SK-N-SH (cell line): ENCODE data around the gene TBP. TPM values are rescaled to one million over a fixed set of nuclear protein-coding genes. Genes with fewer than 3 reads are reported as not detected.

Experiments used
- CTCF ChIA-PET: fragments of 300-600, 350-600 bp; formaldehyde crosslinking; extraction: SDS; loops from one replicate; lab custom pipeline; 2021; lab: Yijun Ruan, JAX
- POLR2A ChIA-PET: fragments of 350-600 bp; sonication (Branson Sonifier 250); formaldehyde crosslinking; extraction: SDS; loops from one replicate; lab custom pipeline; 2020; ENCODE audit warnings: antibody characterized with exemption, inconsistent platforms; lab: Yijun Ruan, JAX
- DNase-seq: peaks from one replicate; pipeline ENCODE4 v3.0.0; 2012
- H2AFZ ChIP-seq: fragments of 200-600 bp; sonication (generic); 2 replicates; pipeline ENCODE4 v1.8.1; 2016; ENCODE audit warnings: antibody characterized with exemption, mild to moderate bottlenecking, low read depth
- H3F3A ChIP-seq: fragments of 200-600 bp; sonication (generic); replicated peaks from 2 replicates; pipeline ENCODE3; 2016; ENCODE audit warnings: antibody characterized with exemption, mild to moderate bottlenecking; ENCODE audit not compliant: insufficient read depth
- H3K27ac ChIP-seq, 2 experiments: fragments of 200-500 bp in 1 of 2; fragments of 200-600 bp in 1 of 2; sonication (Bioruptor generic) in 1 of 2; sonication (generic), shearing (Covaris generic) in 1 of 2; 2 replicates each; pipeline versions ENCODE4 v1.5.1 to v1.6.1; 2014 to 2016; ENCODE audit warnings: low read depth in 2 of 2, inconsistent platforms in 1 of 2, low read length in 1 of 2, mild to moderate bottlenecking in 1 of 2, mixed read lengths in 1 of 2
- H3K27me3 ChIP-seq: fragments of 200-600 bp; sonication (generic), shearing (Covaris generic); 2 replicates; pipeline ENCODE4 v1.6.1; 2016; ENCODE audit warnings: mixed run types; ENCODE audit not compliant: insufficient read depth
- H3K36me3 ChIP-seq, 2 experiments: fragments of 200-500 bp in 1 of 2; fragments of 200-600 bp in 1 of 2; sonication (Bioruptor generic) in 1 of 2; sonication (generic) in 1 of 2; replicated peaks in 1 of 2; 2 replicates each; pipeline versions ENCODE3 to v1.5.1; 2014 to 2016; ENCODE audit warnings: low read length in 1 of 2, mild to moderate bottlenecking in 1 of 2; ENCODE audit not compliant: insufficient read depth in 2 of 2, control insufficient read depth in 1 of 2
- H3K4me1 ChIP-seq, 2 experiments: fragments of 200-500 bp in 1 of 2; fragments of 200-600 bp in 1 of 2; sonication (Bioruptor generic) in 1 of 2; sonication (generic), shearing (Covaris generic) in 1 of 2; 2 replicates each; pipeline versions ENCODE4 v1.5.1 to v1.6.1; 2014 to 2016; ENCODE audit warnings: low read depth in 1 of 2, low read length in 1 of 2, mixed run types in 1 of 2; ENCODE audit not compliant: insufficient read depth in 2 of 2, control insufficient read depth in 1 of 2
- H3K4me2 ChIP-seq: fragments of 200-600 bp; sonication (generic), shearing (Covaris generic); 2 replicates; pipeline ENCODE4 v1.6.1; 2017; ENCODE audit warnings: mixed run types
- H3K4me3 ChIP-seq, 2 experiments: fragments of 200-500 bp in 1 of 2; fragments of 200-600 bp in 1 of 2; sonication (Bioruptor generic) in 1 of 2; sonication (generic), shearing (Covaris generic) in 1 of 2; 2 replicates each; pipeline versions ENCODE4 v1.5.1 to v1.8.1; 2014 to 2016; ENCODE audit warnings: low read depth in 2 of 2, inconsistent platforms in 1 of 2, low read length in 1 of 2, mild to moderate bottlenecking in 1 of 2, mixed read lengths in 1 of 2, moderate library complexity in 1 of 2
- H3K79me2 ChIP-seq: fragments of 200-600 bp; sonication (generic); 2 replicates; pipeline ENCODE4 v1.8.1; 2017; ENCODE audit warnings: mild to moderate bottlenecking; ENCODE audit not compliant: insufficient read depth
- H3K9ac ChIP-seq: fragments of 200-600 bp; sonication (generic); 2 replicates; pipeline ENCODE4 v1.6.1; 2017; ENCODE audit warnings: mixed run types
- H3K9me2 ChIP-seq: fragments of 200-600 bp; sonication (generic); 2 replicates; pipeline ENCODE4 v1.6.1; 2017; ENCODE audit warnings: mixed run types
- H3K9me3 ChIP-seq: fragments of 200-600 bp; sonication (generic); 2 replicates; pipeline ENCODE4 v1.6.1; 2017; ENCODE audit warnings: mixed run types, mild to moderate bottlenecking, moderate library complexity
- H4K20me1 ChIP-seq: fragments of 200-600 bp; sonication (generic); 2 replicates; pipeline ENCODE4 v1.6.1; 2017; ENCODE audit warnings: mild to moderate bottlenecking, mixed run types; ENCODE audit not compliant: insufficient read depth
- EP300 ChIP-seq, 2 experiments: IDR thresholded peaks; 2 replicates each; pipeline versions ENCODE4 v1.4.0 to v1.6.1; 2012; ENCODE audit warnings: borderline replicate concordance in 1 of 2, low read depth in 1 of 2, low read length in 1 of 2
- FOXM1 ChIP-seq: IDR thresholded peaks from 2 replicates; pipeline ENCODE4 v1.4.0; 2012; ENCODE audit warnings: low read depth, mild to moderate bottlenecking
- GABPA ChIP-seq: IDR thresholded peaks from 2 replicates; pipeline ENCODE4 v1.4.0; 2012; ENCODE audit warnings: low read depth, mild to moderate bottlenecking
- GATA2 ChIP-seq: sonication (generic); formaldehyde crosslinking; IDR thresholded peaks from 2 replicates; pipeline ENCODE4 v1.5.0; 2020; ENCODE audit warnings: mild to moderate bottlenecking, missing genetic modification reagents
- IRF3 ChIP-seq: fragments of 150-350 bp; IDR thresholded peaks from 2 replicates; pipeline ENCODE4 v1.6.1; 2016; ENCODE audit warnings: mild to moderate bottlenecking, low read depth, low read length
- MAX ChIP-seq: IDR thresholded peaks from 2 replicates; pipeline ENCODE4 v1.4.0; 2012; ENCODE audit warnings: low read depth
- MXI1 ChIP-seq: IDR thresholded peaks from 2 replicates; pipeline ENCODE4 v1.6.1; 2012; ENCODE audit warnings: mild to moderate bottlenecking, low read depth, low read length, improper control_type of control experiment
- NFIC ChIP-seq: IDR thresholded peaks from 2 replicates; pipeline ENCODE4 v1.4.0; 2012; ENCODE audit warnings: borderline replicate concordance
- NRF1 ChIP-seq: IDR thresholded peaks from 2 replicates; pipeline ENCODE4 v1.6.1; 2012; ENCODE audit warnings: low read depth, mild to moderate bottlenecking, low read length
- PBX3 ChIP-seq: IDR thresholded peaks from 2 replicates; pipeline ENCODE4; 2012
- POLR2AphosphoS5 ChIP-seq: IDR thresholded peaks from 2 replicates; pipeline ENCODE4 v1.6.1; 2012; ENCODE audit warnings: low read depth, low read length
- RAD21 ChIP-seq: IDR thresholded peaks from 2 replicates; pipeline ENCODE4 v1.6.1; 2012; ENCODE audit warnings: mild to moderate bottlenecking, low read length
- RCOR1 ChIP-seq: fragments of 150-350 bp; IDR thresholded peaks from 2 replicates; pipeline ENCODE4 v1.6.1; 2017; ENCODE audit warnings: antibody characterized with exemption, low read length
- RFX5 ChIP-seq: IDR thresholded peaks from 2 replicates; pipeline ENCODE4 v1.6.1; 2012; ENCODE audit warnings: mild to moderate bottlenecking, improper control_type of control experiment, low read length
- SIN3A ChIP-seq: IDR thresholded peaks from 2 replicates; pipeline ENCODE4 v1.6.1; 2012; ENCODE audit warnings: low read depth, mild to moderate bottlenecking, low read length, moderate library complexity, borderline replicate concordance
- SMC3 ChIP-seq: IDR thresholded peaks from 2 replicates; pipeline ENCODE4 v1.6.1; 2012; ENCODE audit warnings: low read depth, low read length, improper control_type of control experiment
- TEAD4 ChIP-seq: IDR thresholded peaks from 2 replicates; pipeline ENCODE4 v1.4.0; 2012; ENCODE audit warnings: mild to moderate bottlenecking, borderline replicate concordance; ENCODE audit not compliant: insufficient read depth
- USF1 ChIP-seq: IDR thresholded peaks from 2 replicates; pipeline ENCODE4 v1.4.0; 2012; ENCODE audit warnings: low read depth, borderline replicate concordance
- ZBTB33 ChIP-seq: IDR thresholded peaks from 2 replicates; pipeline ENCODE4 v1.4.0; 2012; ENCODE audit warnings: low read depth, borderline replicate concordance
- WGBS: methylation state at CpG from one replicate; pipeline ENCODE4 v1.1.6; 2017; ENCODE audit warnings: low lambda C conversion rate; 5-methylcytosine and 5-hydroxymethylcytosine counted together
- polyA plus RNA-seq, 3 experiments: library from polyadenylated mRNA; depleted of rRNA; stranded (reverse); fragments of >200 nt; gene quantifications; 2 replicates each; pipeline ENCODE4 v1.2.3, GENCODE V29; 2012

The TBP gene
- polyA plus RNA-seq, 1 of the 3 experiments (the other 2 are of a cell fraction), result 45.5 TPM

- no peaks in the 10 kb centered on the region for H3K9me3 ChIP-seq
- DNase-seq, result no peak
- peak overlapping the region; percentile 51 to 92 for H3K27ac ChIP-seq
- H3K27me3 ChIP-seq, result no peaks in the 10 kb centered on the region
- H3K9ac ChIP-seq, result peak overlapping the region; percentile 90; the same call in 1 of the 2 replicates
- H3K4me3 ChIP-seq, result peak overlapping the region; percentile 89 to 100
- peak; percentile 72 for TF ChIP-seq PBX3
- no peak for TF ChIP-seq NRF1
- 0 out of 2 replicates have a peak, but pooled peaks have one; percentile 78 for TF ChIP-seq MXI1
- TF ChIP-seq USF1, result peak; percentile 20; the same call in 1 of the 2 replicates
- H3K79me2 ChIP-seq, result peaks cover 90% of the 10 kb centered on the region
- peak overlapping the region; percentile 91 for H3K4me2 ChIP-seq
- H3K36me3 ChIP-seq, result peaks cover 23 to 36% of the 10 kb centered on the region in 2 experiments
- H3F3A ChIP-seq, result peaks cover 10% of the 10 kb centered on the region
- peak overlapping the region; percentile 89 for H2AFZ ChIP-seq
- POLR2A ChIA-PET, result interaction anchor here (0.6 to 1.3 kb wide), 5 partner anchors 9 to 803 kb away, joined by 3 to 10 read pairs (median 4); partner anchors contain the start of genes ERMARD and PDCD2
- 2% methylated on average over 13 of the region's 13 CpGs for WGBS
- CTCF ChIA-PET, result interaction anchor here (1.2 to 1.5 kb wide), 2 partner anchors 722 to 763 kb away, joined by 4 to 5 read pairs; no protein-coding TSS in a partner anchor
- peaks cover 19 to 23% of the 10 kb centered on the region in 2 experiments; a peak in 3 of 4 replicates for H3K4me1 ChIP-seq
- H4K20me1 ChIP-seq, result peaks cover 42% of the 10 kb centered on the region
- H3K9me2 ChIP-seq, result no peaks in the 10 kb centered on the region
Measured at GRCh38 chr6:170553534-170554012, 596 bp upstream of the TBP start.

- Histone ChIP-seq H2AFZ (peak overlapping the region; percentile 89; the same call in 1 of the 2 replicates), H3K4me1 (peaks cover 19 to 23% of the 10 kb centered on the region in 2 experiments; a peak in 3 of 4 replicates), H3K9me3 (no peaks in the 10 kb centered on the region), H3K79me2 (peaks cover 90% of the 10 kb centered on the region), H3K36me3 (peaks cover 25 to 33% of the 10 kb centered on the region in 2 experiments), H3K9me2 (no peaks in the 10 kb centered on the region), H3K27ac (peak overlapping the region; percentile 77 to 92), H3K4me3 (peak overlapping the region; percentile 89 to 100), H3K9ac (peak overlapping the region; percentile 89), H4K20me1 (peaks cover 30% of the 10 kb centered on the region), H3K27me3 (no peaks in the 10 kb centered on the region), H3K4me2 (peak overlapping the region; percentile 85), H3F3A (peaks cover 5% of the 10 kb centered on the region)
- ChIA-PET CTCF (interaction anchor here (0.9 kb wide), 1 partner anchor 25 kb away, joined by 3 read pairs; no protein-coding TSS in a partner anchor), POLR2A (no interaction called here)
- DNase-seq, result no peak
- WGBS, result 0% methylated on average over 7 of the region's 7 CpGs
- no peak for TF ChIP-seq RCOR1
- TF ChIP-seq RFX5, result no peak
- TF ChIP-seq ZBTB33, result no peak
- TF ChIP-seq TEAD4, result no peak
- TF ChIP-seq MAX, result no peak
- TF ChIP-seq FOXM1, result no peak
- no peak for TF ChIP-seq NFIC
- no peak for TF ChIP-seq GATA2 (CRISPR knock-in tag)
- TF ChIP-seq EP300 (IDR thresholded peaks at IDR 0.05; ENCODE audit: borderline replicate concordance in 1 of 2, low read depth in 1 of 2, low read length in 1 of 2), result no peak
- no peak for TF ChIP-seq PBX3
- TF ChIP-seq IRF3, result no peak
- no peak for TF ChIP-seq USF1
- TF ChIP-seq POLR2AphosphoS5, result no peak
- no peak for TF ChIP-seq RAD21
- TF ChIP-seq GABPA, result no peak
- no peak for TF ChIP-seq SIN3A
- TF ChIP-seq SMC3, result no peak
Measured at GRCh38 chr6:170554796-170555137, 598 bp downstream of the TBP start.
